ENCODE results near the gene PPFIA3. TPM values are rescaled to one million over a fixed set of nuclear protein-coding genes. Genes with fewer than 3 reads are reported as not detected.

PPFIA3 gene
- total and polyA plus RNA-seq, 8 donors, result 4.1 to 39.7 (median 6.7) TPM

GRCh38 chr19:49092686-49093085 lies 26.7 kb upstream of the PPFIA3 start:
- H3K27ac ChIP-seq, result no peak overlapping the region
- no peaks in the 10 kb centered on the region for H3K27me3 ChIP-seq
- WGBS, 2 donors, result 91 to 92% methylated on average over 6 of the region's 6 CpGs
- no peaks in the 10 kb centered on the region for H3K9me3 ChIP-seq
- FAIRE-seq (no peak), DNase-seq (no peak), ATAC-seq (no peak)
- H3K4me1 ChIP-seq, result peaks cover 0 to 7% (median 0%) of the 10 kb centered on the region in 3 donors
- TF ChIP-seq CTCF (IDR thresholded peaks at IDR 0.05), result no peak
- intact Hi-C loops (cut with DNase I), result loop anchor here in 1 of 3 donors (5.0 kb wide), 1 partner anchor 110 kb away; no protein-coding TSS in a partner anchor
- H3K36me3 ChIP-seq, result peaks cover 7 to 44% (median 28%) of the 10 kb centered on the region in 3 donors
- no peak overlapping the region for H3K4me3 ChIP-seq

- 78 to 80% methylated on average over 23 of the region's 23 CpGs for WGBS, 2 donors
- no peak for DNase-seq
- Histone ChIP-seq H3K27ac (no peak overlapping the region), H3K4me1 (no peaks in the 10 kb centered on the region), H3K9me3 (no peaks in the 10 kb centered on the region), H3K27me3 (no peaks in the 10 kb centered on the region), H3K4me3 (no peak overlapping the region), H3K36me3 (peaks cover 11 to 56% (median 36%) of the 10 kb centered on the region in 3 donors)
- FAIRE-seq, result no peak
- no peak for TF ChIP-seq CTCF (IDR thresholded peaks at IDR 0.05)
- intact Hi-C loops (cut with DNase I), result loop anchor here in 1 of 3 donors (5.0 kb wide), 1 partner anchor 108 kb away; no protein-coding TSS in a partner anchor
- no peak for ATAC-seq
Measured at GRCh38 chr19:49094505-49095482, 24.6 kb upstream of the PPFIA3 start.

- WGBS, 2 donors, result 32 to 38% methylated on average over 8 of the region's 8 CpGs
- intact Hi-C loops (cut with DNase I), result no loop called here
- H3K27me3 ChIP-seq, result no peaks in the 10 kb centered on the region
- no peak overlapping the region for H3K27ac ChIP-seq
- H3K4me3 ChIP-seq, result no peak overlapping the region
- H3K9me3 ChIP-seq, result no peaks in the 10 kb centered on the region
- DNase-seq, result peak; percentile 53 to 82 (median 75)
- H3K4me1 ChIP-seq, result no peaks in the 10 kb centered on the region
- ATAC-seq, result peak; percentile 63 to 96 (median 88)
- TF ChIP-seq CTCF (IDR thresholded peaks at IDR 0.05), result peak; percentile 97 to 99 (median 98)
- no peak for FAIRE-seq
- peaks cover 3 to 54% (median 27%) of the 10 kb centered on the region in 3 donors for H3K36me3 ChIP-seq
Measured at GRCh38 chr19:49097453-49098288, 21.7 kb upstream of the PPFIA3 start.

- Histone ChIP-seq H3K4me1 (no peaks in the 10 kb centered on the region), H3K36me3 (peaks cover 3 to 56% (median 24%) of the 10 kb centered on the region in 3 donors), H3K27me3 (no peaks in the 10 kb centered on the region), H3K4me3 (no peak overlapping the region), H3K27ac (no peak overlapping the region), H3K9me3 (no peaks in the 10 kb centered on the region)
- FAIRE-seq (no peak), DNase-seq (no peak), ATAC-seq (peak in 1 of 4 donors; percentile 7)
- intact Hi-C loops (cut with DNase I), result no loop called here
- 49 to 54% methylated on average over 4 of the region's 4 CpGs for WGBS, 2 donors
- TF ChIP-seq CTCF (IDR thresholded peaks at IDR 0.05), result no peak
Measured at GRCh38 chr19:49098795-49099194, 20.5 kb upstream of the PPFIA3 start.
